Measurements from ENCODE around the gene XRCC6. TPM values are rescaled to one million over a fixed set of nuclear protein-coding genes. Genes with fewer than 3 reads are reported as not detected.

XRCC6 gene
- total RNA-seq, 1 experiment from 2014 or later = 588 TPM

DNA sequence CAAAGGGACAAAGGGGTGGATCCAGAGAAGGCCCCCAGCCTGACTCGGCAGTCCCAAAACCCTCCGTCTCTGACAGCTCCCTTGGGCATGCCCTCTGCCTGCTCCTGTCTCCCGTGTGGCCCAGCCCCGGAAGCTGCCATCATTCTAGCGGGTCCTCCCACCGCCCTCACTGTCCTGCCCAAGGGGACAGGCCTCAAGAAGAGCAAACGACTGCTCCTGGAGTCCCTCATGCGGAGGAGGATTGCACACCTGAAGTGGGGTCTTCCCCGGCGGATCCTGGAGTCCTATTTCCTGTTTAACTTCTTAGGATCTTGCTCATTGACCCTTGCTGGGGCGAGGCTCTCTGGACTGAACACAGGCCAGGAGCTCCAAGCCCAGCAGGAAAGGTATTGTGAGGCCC is 75.6 kb downstream of the XRCC6 start:
- Histone ChIP-seq H3K9ac (ENCODE audit: low read length) (0 out of 2 replicates have a peak overlapping the region, but pooled peaks have one; percentile 22), H3K4me3 (replicated peaks in 1 of 2; ENCODE audit: low read depth in 1 of 2, low read length in 2 of 2) (no peak overlapping the region), H3K27me3 (ENCODE audit: insufficient read depth, low read length) (no peaks in the 10 kb centered on the region), H4K20me1 (ENCODE audit: insufficient read depth) (no peaks in the 10 kb centered on the region), H3K9me2 (ENCODE audit: insufficient read depth) (no peaks in the 10 kb centered on the region), H3K4me2 (ENCODE audit: low read length) (peak overlapping the region; percentile 46), H3K36me3 (ENCODE audit: control insufficient read depth in 1 of 2, insufficient read depth in 2 of 2, low read length in 2 of 2) (peaks cover 0 to 3% of the 10 kb centered on the region in 2 experiments; a peak in 1 of 4 replicates), H3K4me1 (ENCODE audit: control insufficient read depth in 1 of 2, insufficient read depth in 2 of 2, low read length in 2 of 2) (peaks cover 3 to 12% of the 10 kb centered on the region in 2 experiments), H3K9me3 (ENCODE audit: control insufficient read depth in 1 of 2, insufficient read depth in 1 of 2, low read depth in 1 of 2, low read length in 2 of 2) (no peaks in the 10 kb centered on the region), H2AFZ (ENCODE audit: low read depth, low read length, poor library complexity, severe bottlenecking) (no peak overlapping the region), H3K79me2 (ENCODE audit: insufficient read depth, low read length) (no peaks in the 10 kb centered on the region), H3K27ac (ENCODE audit: low read depth, low read length) (peak overlapping the region; percentile 45)
- TF ChIP-seq ZNF274 (IDR thresholded peaks at IDR 0.05; ENCODE audit: low read depth, low read length) (no peak), SP1 (IDR thresholded peaks at IDR 0.05; ENCODE audit: low read depth) (no peak), EGR1 (IDR thresholded peaks at IDR 0.05; ENCODE audit: low read depth) (no peak), JUND (IDR thresholded peaks at IDR 0.05) (no peak)
- TF ChIP-seq, protein P1, sequence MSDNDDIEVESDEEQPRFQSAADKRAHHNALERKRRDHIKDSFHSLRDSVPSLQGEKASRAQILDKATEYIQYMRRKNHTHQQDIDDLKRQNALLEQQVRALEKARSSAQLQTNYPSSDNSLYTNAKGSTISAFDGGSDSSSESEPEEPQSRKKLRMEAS (IDR thresholded peaks at IDR 0.05) = no peak
- ChIA-PET RAD21 (ENCODE audit: low non-redundant PET in 1 of 2, low total read pairs in 2 of 2, uncharacterized antibody in 2 of 2, unreplicated experiment in 2 of 2) (interaction anchor here (0.6 to 1.8 kb wide), 9 partner anchors 50 to 251 kb away, joined by 3 to 9 read pairs (median 3); partner anchors contain the start of gene CCDC134 (in 1 of the 2)), CTCF (interaction anchor here (0.8 to 3.5 kb wide), 34 partner anchors 9 to 748 kb away, joined by 3 to 62 read pairs (median 5); partner anchors contain the start of genes CCDC134, CENPM, DESI1 and PMM1), POLR2A (interaction anchor here (1.3 to 3.6 kb wide), 2 partner anchors 8 to 104 kb away, joined by 6 to 9 read pairs; partner anchors contain the start of genes CCDC134 and SNU13)
- no TSS peak for BruUV-seq (replicated peaks)
- no peak for DNase-seq (ENCODE audit: low read depth, low spot score)
- intact Hi-C loops (cut with micrococcal nuclease) = loop anchor here (1.0 kb wide), 2 partner anchors 161 to 245 kb away; no protein-coding TSS in a partner anchor
- ATAC-seq = peak; percentile 35

- no TSS peak for BruUV-seq (replicated peaks)
- DNase-seq (ENCODE audit: low read depth, low spot score) (peak; percentile 68), ATAC-seq (peak; percentile 91)
- H3K9me2 ChIP-seq (ENCODE audit: insufficient read depth) = no peaks in the 10 kb centered on the region
- H3K9ac ChIP-seq (ENCODE audit: low read length) = 0 out of 2 replicates have a peak overlapping the region, but pooled peaks have one; percentile 22
- ChIA-PET POLR2A (interaction anchor here (1.3 to 3.6 kb wide), 2 partner anchors 9 to 103 kb away, joined by 6 to 9 read pairs; partner anchors contain the start of genes CCDC134 and SNU13), CTCF (interaction anchor here (0.6 to 3.5 kb wide), 46 partner anchors 8 to 747 kb away, joined by 3 to 62 read pairs (median 5); partner anchors contain the start of genes CCDC134, CENPM, DESI1 and PMM1), RAD21 (ENCODE audit: low non-redundant PET in 1 of 2, low total read pairs in 2 of 2, uncharacterized antibody in 2 of 2, unreplicated experiment in 2 of 2) (interaction anchor here (0.6 to 1.8 kb wide), 12 partner anchors 49 to 250 kb away, joined by 3 to 9 read pairs (median 3); partner anchors contain the start of gene CCDC134 (in 2 of the 2))
- no peak overlapping the region for H3K4me3 ChIP-seq (replicated peaks in 1 of 2; ENCODE audit: low read depth in 1 of 2, low read length in 2 of 2)
- no peaks in the 10 kb centered on the region for H3K27me3 ChIP-seq (ENCODE audit: insufficient read depth, low read length)
- H3K27ac ChIP-seq (ENCODE audit: low read depth, low read length) = peak overlapping the region; percentile 45
- peaks cover 0 to 3% of the 10 kb centered on the region in 2 experiments; a peak in 1 of 4 replicates for H3K36me3 ChIP-seq (ENCODE audit: control insufficient read depth in 1 of 2, insufficient read depth in 2 of 2, low read length in 2 of 2)
- H3K4me2 ChIP-seq (ENCODE audit: low read length) = peak overlapping the region; percentile 46
- H4K20me1 ChIP-seq (ENCODE audit: insufficient read depth) = no peaks in the 10 kb centered on the region
- no peaks in the 10 kb centered on the region for H3K9me3 ChIP-seq (ENCODE audit: control insufficient read depth in 1 of 2, insufficient read depth in 1 of 2, low read depth in 1 of 2, low read length in 2 of 2)
- intact Hi-C loops (cut with micrococcal nuclease) = loop anchor here (1.0 kb wide), 2 partner anchors 160 to 244 kb away; no protein-coding TSS in a partner anchor
- TF ChIP-seq SRF (IDR thresholded peaks at IDR 0.05; ENCODE audit: low read depth) = no peak
- no peak for TF ChIP-seq YY1 (IDR thresholded peaks at IDR 0.05; ENCODE audit: extremely low read depth, insufficient replicate concordance, low read depth, low read length)
- no peak for TF ChIP-seq ELF1 (IDR thresholded peaks at IDR 0.05; ENCODE audit: borderline replicate concordance, low read depth)
- TF ChIP-seq CTCF (IDR thresholded peaks at IDR 0.05 in 2 of 3, conservative IDR thresholded peaks at IDR 0.05 in 1 of 3; ENCODE audit: borderline replicate concordance in 1 of 3, insufficient read depth in 1 of 3, low read depth in 2 of 3, low read length in 2 of 3) = peak; percentile 96 to 99 (median 98)
- TF ChIP-seq RAD21 (IDR thresholded peaks at IDR 0.05; ENCODE audit: low read depth) = peak; percentile 95
- H3K79me2 ChIP-seq (ENCODE audit: insufficient read depth, low read length) = no peaks in the 10 kb centered on the region
- H3K4me1 ChIP-seq (ENCODE audit: control insufficient read depth in 1 of 2, insufficient read depth in 2 of 2, low read length in 2 of 2) = peaks cover 3 to 12% of the 10 kb centered on the region in 2 experiments
- H2AFZ ChIP-seq (ENCODE audit: low read depth, low read length, poor library complexity, severe bottlenecking) = no peak overlapping the region
Measured at GRCh38 chr22:41697126-41697775, 76.2 kb downstream of the XRCC6 start.
